H1 (cell line): ENCODE measurements around the gene DKK3. TPM values are rescaled to one million over a fixed set of nuclear protein-coding genes. Genes with fewer than 3 reads are reported as not detected.

Experiments used
- CHD7 ChIP-seq: fragments of 300-600 bp; sonication (generic); IDR thresholded peaks from 2 replicates; pipeline ENCODE4 v1.7.1; 2012; ENCODE audit warnings: low read length, moderate library complexity, mild to moderate bottlenecking, inconsistent platforms; ENCODE audit not compliant: insufficient replicate concordance
- CTBP2 ChIP-seq: IDR thresholded peaks from 2 replicates; pipeline ENCODE4 v1.7.0; 2011; ENCODE audit warnings: borderline replicate concordance, mild to moderate bottlenecking, moderate library complexity, mixed read lengths, low read length; ENCODE audit not compliant: insufficient read depth, insufficient read length
- PHF8 ChIP-seq: fragments of 200-600 bp; sonication (generic); conservative IDR thresholded peaks from 2 replicates; pipeline ENCODE4 v1.7.1; 2012; ENCODE audit warnings: low read depth, mild to moderate bottlenecking, inconsistent platforms, low read length, moderate library complexity
- RXRA ChIP-seq: IDR thresholded peaks from 2 replicates; pipeline ENCODE4 v1.6.1; 2011; ENCODE audit warnings: low read depth, mild to moderate bottlenecking, low read length, moderate library complexity; ENCODE audit not compliant: insufficient read depth
- SIN3A ChIP-seq, 2 experiments: IDR thresholded peaks in 1 of 2; conservative IDR thresholded peaks in 1 of 2; 2 replicates each; pipeline ENCODE4 v1.6.1; 2011 to 2012; ENCODE audit warnings: low read length in 2 of 2, improper control_type of control experiment in 1 of 2, low read depth in 1 of 2, mild to moderate bottlenecking in 1 of 2
- SRF ChIP-seq: IDR thresholded peaks from 2 replicates; pipeline ENCODE4 v1.6.1; 2011; ENCODE audit warnings: mild to moderate bottlenecking, low read depth, low read length, moderate library complexity
- polyA plus RNA-seq, 7 experiments: library from polyadenylated mRNA; depleted of rRNA in 3 of 7; stranded (reverse) in 5 of 7; unstranded in 2 of 7; fragments of >200 nt in 5 of 7; fragments of 200-250 nt in 2 of 7; gene quantifications; 1 replicate in 5 of 7; 2 replicates in 1 of 7; 4 replicates in 1 of 7; pipeline versions ENCODE4 v1.2.1 to v1.2.3, GENCODE V29; 2011 to 2013; ENCODE audit warnings: missing spikeins in 2 of 7, mixed read lengths in 2 of 7
- total RNA-seq: library from RNA; stranded (reverse); fragmentation: NEBNext Ultra II Directional; extraction: Animal tissue kit (Norgen Biotek cat#: 25700); gene quantifications from 2 replicates; pipeline ENCODE4 v1.2.1, GENCODE V29; 2021
- TF ChIP-seq, protein P1 (sequence below): IDR thresholded peaks from 2 replicates; pipeline ENCODE4 v1.6.1; 2012; ENCODE audit warnings: inconsistent platforms

The DKK3 gene
- total and polyA plus RNA-seq, 2 of the 8 experiments (the other 6 are each of a cell fraction or from before 2014, with no cell fraction given), result 30.0 to 40.1 TPM

- no peak for TF ChIP-seq SIN3A (conservative IDR thresholded peaks at IDR 0.05 in 1 of 2, IDR thresholded peaks at IDR 0.05 in 1 of 2; ENCODE audit: low read depth in 1 of 2, low read length in 2 of 2)
- no peak for TF ChIP-seq RXRA
- no peak for TF ChIP-seq CTBP2
- TF ChIP-seq, protein P1, sequence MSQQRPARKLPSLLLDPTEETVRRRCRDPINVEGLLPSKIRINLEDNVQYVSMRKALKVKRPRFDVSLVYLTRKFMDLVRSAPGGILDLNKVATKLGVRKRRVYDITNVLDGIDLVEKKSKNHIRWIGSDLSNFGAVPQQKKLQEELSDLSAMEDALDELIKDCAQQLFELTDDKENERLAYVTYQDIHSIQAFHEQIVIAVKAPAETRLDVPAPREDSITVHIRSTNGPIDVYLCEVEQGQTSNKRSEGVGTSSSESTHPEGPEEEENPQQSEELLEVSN, result no peak
- TF ChIP-seq PHF8, result no peak
- no peak for TF ChIP-seq SRF
- no peak for TF ChIP-seq CHD7
Observed at GRCh38 chr11:12050470-12051286, 42.3 kb upstream of the DKK3 start (continued).
